Measurements from ENCODE around the gene AQP1.

AQP1 gene

DNA sequence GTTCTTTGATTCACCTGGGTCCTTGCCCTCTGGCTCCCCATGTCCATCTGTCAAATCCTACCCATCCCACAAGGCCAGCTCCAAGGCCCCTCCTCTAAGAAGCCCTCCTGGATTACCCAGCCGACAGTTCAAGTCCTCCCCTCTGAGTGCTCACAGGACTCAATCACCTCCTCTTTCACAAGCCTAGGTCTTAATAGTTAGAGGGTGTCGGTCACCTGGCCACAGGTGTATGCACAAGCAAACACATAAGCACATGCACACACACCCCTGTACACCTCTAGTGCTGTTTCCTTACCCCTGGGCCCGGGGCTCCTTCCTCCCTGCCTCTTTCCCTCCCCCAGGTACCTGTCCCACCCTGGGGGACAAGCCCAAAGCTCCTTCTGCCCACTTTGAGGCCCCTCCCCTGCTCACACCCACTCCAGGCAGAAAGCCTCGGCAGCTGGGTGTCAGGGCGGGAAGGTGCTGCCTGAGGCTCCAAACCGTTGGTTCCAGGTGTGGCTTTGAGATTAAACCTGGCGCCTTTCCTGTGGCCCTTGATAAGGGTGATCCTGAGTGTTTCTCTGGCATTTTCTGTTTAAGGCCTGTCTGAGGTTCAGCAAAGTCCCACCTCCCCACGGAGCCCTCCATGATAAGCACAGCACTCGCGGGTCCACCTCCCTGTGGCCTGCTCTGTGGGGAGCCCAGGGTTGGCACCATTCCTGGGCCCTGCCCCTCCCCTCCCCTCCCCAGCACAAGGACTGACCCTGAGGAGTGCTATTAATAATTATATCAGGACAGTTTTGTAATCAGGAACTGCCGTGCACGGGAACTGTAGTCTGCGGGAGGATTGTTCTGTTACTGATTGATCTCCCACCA, 14.6 kb upstream of the AQP1 start (continued):
- TF ChIP-seq, protein P1, sequence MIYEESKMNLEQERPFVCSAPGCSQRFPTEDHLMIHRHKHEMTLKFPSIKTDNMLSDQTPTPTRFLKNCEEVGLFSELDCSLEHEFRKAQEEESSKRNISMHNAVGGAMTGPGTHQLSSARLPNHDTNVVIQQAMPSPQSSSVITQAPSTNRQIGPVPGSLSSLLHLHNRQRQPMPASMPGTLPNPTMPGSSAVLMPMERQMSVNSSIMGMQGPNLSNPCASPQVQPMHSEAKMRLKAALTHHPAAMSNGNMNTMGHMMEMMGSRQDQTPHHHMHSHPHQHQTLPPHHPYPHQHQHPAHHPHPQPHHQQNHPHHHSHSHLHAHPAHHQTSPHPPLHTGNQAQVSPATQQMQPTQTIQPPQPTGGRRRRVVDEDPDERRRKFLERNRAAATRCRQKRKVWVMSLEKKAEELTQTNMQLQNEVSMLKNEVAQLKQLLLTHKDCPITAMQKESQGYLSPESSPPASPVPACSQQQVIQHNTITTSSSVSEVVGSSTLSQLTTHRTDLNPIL (CRISPR knock-in tag; IDR thresholded peaks at IDR 0.05; ENCODE audit: low read depth), result no peak
- TF ChIP-seq TCF4 (CRISPR knock-in tag; IDR thresholded peaks at IDR 0.05; ENCODE audit: borderline replicate concordance) (no peak), SNAI2 (CRISPR knock-in tag; IDR thresholded peaks at IDR 0.05) (no peak)

DNA sequence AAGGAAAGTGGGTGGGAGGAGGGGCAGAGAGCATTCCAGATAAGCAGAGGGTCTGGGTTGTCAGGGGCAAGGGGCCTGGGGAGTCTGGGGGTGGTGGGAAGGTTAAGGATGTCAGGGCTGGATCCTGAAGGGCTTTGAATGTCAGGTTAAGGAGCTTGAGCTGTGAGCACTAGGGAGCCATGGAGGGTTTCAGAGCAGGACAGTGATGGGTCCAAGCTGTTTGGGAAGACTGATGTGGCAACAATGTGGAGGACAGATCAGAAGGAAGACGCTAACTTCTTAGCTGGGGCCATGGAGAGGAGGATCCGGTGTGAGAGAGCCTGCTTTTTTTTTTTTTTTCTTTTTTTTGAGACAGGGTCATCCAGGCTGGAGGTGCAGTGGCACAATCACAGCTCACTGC, 13.9 kb upstream of the AQP1 start:
- no peak for TF ChIP-seq ZNF8 (CRISPR knock-in tag; IDR thresholded peaks at IDR 0.05)
- TF ChIP-seq, protein P2, sequence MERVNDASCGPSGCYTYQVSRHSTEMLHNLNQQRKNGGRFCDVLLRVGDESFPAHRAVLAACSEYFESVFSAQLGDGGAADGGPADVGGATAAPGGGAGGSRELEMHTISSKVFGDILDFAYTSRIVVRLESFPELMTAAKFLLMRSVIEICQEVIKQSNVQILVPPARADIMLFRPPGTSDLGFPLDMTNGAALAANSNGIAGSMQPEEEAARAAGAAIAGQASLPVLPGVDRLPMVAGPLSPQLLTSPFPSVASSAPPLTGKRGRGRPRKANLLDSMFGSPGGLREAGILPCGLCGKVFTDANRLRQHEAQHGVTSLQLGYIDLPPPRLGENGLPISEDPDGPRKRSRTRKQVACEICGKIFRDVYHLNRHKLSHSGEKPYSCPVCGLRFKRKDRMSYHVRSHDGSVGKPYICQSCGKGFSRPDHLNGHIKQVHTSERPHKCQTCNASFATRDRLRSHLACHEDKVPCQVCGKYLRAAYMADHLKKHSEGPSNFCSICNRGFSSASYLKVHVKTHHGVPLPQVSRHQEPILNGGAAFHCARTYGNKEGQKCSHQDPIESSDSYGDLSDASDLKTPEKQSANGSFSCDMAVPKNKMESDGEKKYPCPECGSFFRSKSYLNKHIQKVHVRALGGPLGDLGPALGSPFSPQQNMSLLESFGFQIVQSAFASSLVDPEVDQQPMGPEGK (CRISPR knock-in tag; IDR thresholded peaks at IDR 0.05; ENCODE audit: borderline replicate concordance), result no peak
- no peak for ATAC-seq

DNA sequence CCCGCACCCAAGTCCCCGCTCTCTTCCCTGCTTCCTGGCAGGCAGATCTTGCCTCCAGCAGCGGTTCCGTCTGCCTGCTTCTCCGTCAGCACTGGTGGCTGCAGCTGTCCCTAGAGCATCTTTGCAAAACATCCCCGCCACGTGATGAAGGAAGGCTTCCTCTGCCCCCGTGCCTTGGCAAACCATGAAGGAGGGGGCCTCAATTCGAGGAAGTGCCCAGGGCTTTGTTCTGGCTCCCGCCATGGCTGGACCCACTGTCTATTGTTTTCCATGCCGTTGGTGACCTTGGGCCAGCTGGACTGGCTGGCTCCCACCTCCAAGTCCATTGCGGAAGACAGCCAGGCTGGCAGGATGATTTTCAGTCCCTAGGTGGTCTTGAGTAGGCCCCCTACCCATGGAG, 13.2 kb upstream of the AQP1 start:
- no peak for ATAC-seq
- TF ChIP-seq CSDC2 (CRISPR knock-in tag; IDR thresholded peaks at IDR 0.05), result no peak
- TF ChIP-seq PPARA (CRISPR knock-in tag; IDR thresholded peaks at IDR 0.05; ENCODE audit: borderline replicate concordance), result no peak
- TF ChIP-seq ZNF565 (CRISPR knock-in tag; conservative IDR thresholded peaks at IDR 0.05; ENCODE audit: low read depth), result no peak
- no peak for TF ChIP-seq ESRRG (CRISPR knock-in tag; IDR thresholded peaks at IDR 0.05)
- TF ChIP-seq, protein P2 (CRISPR knock-in tag; IDR thresholded peaks at IDR 0.05; ENCODE audit: borderline replicate concordance), result no peak
- TF ChIP-seq, protein P3, sequence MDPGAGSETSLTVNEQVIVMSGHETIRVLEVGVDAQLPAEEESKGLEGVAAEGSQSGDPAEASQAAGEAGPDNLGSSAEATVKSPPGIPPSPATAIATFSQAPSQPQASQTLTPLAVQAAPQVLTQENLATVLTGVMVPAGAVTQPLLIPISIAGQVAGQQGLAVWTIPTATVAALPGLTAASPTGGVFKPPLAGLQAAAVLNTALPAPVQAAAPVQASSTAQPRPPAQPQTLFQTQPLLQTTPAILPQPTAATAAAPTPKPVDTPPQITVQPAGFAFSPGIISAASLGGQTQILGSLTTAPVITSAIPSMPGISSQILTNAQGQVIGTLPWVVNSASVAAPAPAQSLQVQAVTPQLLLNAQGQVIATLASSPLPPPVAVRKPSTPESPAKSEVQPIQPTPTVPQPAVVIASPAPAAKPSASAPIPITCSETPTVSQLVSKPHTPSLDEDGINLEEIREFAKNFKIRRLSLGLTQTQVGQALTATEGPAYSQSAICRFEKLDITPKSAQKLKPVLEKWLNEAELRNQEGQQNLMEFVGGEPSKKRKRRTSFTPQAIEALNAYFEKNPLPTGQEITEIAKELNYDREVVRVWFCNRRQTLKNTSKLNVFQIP (CRISPR knock-in tag; IDR thresholded peaks at IDR 0.05; ENCODE audit: borderline replicate concordance, low read depth), result no peak
- TF ChIP-seq ZNF8 (CRISPR knock-in tag; IDR thresholded peaks at IDR 0.05), result no peak
- TF ChIP-seq BACH2 (CRISPR knock-in tag; IDR thresholded peaks at IDR 0.05; ENCODE audit: borderline replicate concordance), result no peak
- TF ChIP-seq OSR1 (CRISPR knock-in tag; IDR thresholded peaks at IDR 0.05), result no peak
- no peak for TF ChIP-seq SNAI2 (CRISPR knock-in tag; IDR thresholded peaks at IDR 0.05)
- no peak for TF ChIP-seq RARB (CRISPR knock-in tag; IDR thresholded peaks at IDR 0.05)
- TF ChIP-seq, protein P4, sequence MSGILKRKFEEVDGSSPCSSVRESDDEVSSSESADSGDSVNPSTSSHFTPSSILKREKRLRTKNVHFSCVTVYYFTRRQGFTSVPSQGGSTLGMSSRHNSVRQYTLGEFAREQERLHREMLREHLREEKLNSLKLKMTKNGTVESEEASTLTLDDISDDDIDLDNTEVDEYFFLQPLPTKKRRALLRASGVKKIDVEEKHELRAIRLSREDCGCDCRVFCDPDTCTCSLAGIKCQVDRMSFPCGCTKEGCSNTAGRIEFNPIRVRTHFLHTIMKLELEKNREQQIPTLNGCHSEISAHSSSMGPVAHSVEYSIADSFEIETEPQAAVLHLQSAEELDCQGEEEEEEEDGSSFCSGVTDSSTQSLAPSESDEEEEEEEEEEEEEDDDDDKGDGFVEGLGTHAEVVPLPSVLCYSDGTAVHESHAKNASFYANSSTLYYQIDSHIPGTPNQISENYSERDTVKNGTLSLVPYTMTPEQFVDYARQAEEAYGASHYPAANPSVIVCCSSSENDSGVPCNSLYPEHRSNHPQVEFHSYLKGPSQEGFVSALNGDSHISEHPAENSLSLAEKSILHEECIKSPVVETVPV (CRISPR knock-in tag; IDR thresholded peaks at IDR 0.05), result no peak
- TF ChIP-seq ISL1 (CRISPR knock-in tag; IDR thresholded peaks at IDR 0.05), result no peak
- TF ChIP-seq ZFP3 (CRISPR knock-in tag; IDR thresholded peaks at IDR 0.05), result no peak
- no peak for TF ChIP-seq GLIS3 (CRISPR knock-in tag; IDR thresholded peaks at IDR 0.05)
- no peak for TF ChIP-seq ZFP30 (CRISPR knock-in tag; IDR thresholded peaks at IDR 0.05)
- TF ChIP-seq, protein P1 (CRISPR knock-in tag; IDR thresholded peaks at IDR 0.05; ENCODE audit: low read depth), result no peak
- TF ChIP-seq ZNF70 (CRISPR knock-in tag; IDR thresholded peaks at IDR 0.05), result no peak
